ENCODE data around the gene OR2D2.

DNA sequence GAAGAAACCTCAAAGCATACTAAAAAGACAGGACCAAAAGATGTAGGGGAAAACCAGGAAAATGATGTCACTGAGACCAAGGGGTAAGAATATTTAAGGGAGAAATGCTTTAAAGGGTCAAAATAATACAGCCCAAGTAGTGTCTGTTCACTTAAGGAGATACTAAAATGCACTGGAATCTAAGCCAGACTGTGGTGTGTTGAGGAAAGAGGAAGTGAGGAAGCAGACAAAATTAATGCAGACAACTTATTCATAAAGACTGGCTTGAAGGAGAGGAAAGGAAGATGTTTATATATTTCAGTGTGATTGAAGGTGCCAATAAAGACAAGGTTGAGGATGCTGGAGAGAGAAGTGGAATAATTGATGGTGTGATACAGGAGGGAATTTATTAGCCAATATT lies 49.7 kb upstream of the OR2D2 start:
- TF ChIP-seq CTCF (IDR thresholded peaks at IDR 0.05) (no peak), EZH2 (IDR thresholded peaks at IDR 0.05; ENCODE audit: borderline replicate concordance, insufficient read depth, low read depth, low read length, poor library complexity, severe bottlenecking) (no peak)

All from B cell (primary cell).